Measurements from ENCODE around the gene PARN.

The PARN gene

DNA sequence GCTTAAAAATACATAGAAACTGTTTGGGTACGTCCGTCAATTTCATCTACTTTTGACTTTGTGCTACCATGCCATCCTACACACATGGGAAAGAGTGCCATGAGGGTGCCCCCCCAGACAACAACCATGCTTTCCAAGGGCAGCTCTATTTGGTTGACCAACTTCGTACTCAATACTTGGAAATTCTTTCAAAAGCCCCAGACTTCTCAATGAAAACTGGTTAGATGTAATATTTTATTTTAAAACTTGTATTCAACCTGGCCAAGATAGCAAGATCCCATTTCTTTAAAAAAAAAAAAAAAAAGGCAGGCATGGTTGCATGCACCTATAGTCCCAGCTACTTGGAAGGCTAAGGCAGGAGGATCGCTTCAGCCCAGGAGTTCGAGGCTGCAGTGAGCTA, 98.4 kb downstream of the PARN start:
- TF ChIP-seq, protein P1, sequence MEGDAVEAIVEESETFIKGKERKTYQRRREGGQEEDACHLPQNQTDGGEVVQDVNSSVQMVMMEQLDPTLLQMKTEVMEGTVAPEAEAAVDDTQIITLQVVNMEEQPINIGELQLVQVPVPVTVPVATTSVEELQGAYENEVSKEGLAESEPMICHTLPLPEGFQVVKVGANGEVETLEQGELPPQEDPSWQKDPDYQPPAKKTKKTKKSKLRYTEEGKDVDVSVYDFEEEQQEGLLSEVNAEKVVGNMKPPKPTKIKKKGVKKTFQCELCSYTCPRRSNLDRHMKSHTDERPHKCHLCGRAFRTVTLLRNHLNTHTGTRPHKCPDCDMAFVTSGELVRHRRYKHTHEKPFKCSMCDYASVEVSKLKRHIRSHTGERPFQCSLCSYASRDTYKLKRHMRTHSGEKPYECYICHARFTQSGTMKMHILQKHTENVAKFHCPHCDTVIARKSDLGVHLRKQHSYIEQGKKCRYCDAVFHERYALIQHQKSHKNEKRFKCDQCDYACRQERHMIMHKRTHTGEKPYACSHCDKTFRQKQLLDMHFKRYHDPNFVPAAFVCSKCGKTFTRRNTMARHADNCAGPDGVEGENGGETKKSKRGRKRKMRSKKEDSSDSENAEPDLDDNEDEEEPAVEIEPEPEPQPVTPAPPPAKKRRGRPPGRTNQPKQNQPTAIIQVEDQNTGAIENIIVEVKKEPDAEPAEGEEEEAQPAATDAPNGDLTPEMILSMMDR (conservative IDR thresholded peaks at IDR 0.05) = no peak
- H3K27ac ChIP-seq = no peak overlapping the region

DNA sequence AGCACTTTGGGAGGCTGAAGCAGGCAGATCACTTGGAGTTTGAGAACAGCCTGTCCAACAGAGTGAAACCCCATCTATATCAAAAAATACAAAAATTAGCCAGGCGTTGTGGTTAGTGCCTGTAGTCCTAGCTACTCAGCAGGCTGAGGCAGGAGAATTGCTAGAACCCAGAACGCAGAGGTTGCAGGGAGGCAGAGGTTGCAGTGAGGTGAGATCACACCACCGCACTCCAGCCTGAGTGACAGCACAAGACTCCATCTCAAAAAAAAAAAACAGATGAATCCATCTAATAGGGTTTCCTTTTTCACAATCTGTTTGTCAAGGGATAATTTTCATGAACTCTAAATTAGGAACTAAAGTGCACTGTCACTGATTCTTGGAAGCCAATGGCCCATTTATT, 99.0 kb downstream of the PARN start:
- TF ChIP-seq, protein P1 (conservative IDR thresholded peaks at IDR 0.05) = no peak
- H3K27ac ChIP-seq = no peak overlapping the region

GRCh38 chr16:14530046-14530445, 100.0 kb downstream of the PARN start:
- no peak overlapping the region for H3K27ac ChIP-seq
- TF ChIP-seq, protein P1 (conservative IDR thresholded peaks at IDR 0.05) = no peak

GRCh38 chr16:14529010-14529669, 100.9 kb downstream of the PARN start:
- TF ChIP-seq, protein P1 (conservative IDR thresholded peaks at IDR 0.05) = peak; percentile 73
- no peak overlapping the region; the same call in 1 of the 2 replicates for H3K27ac ChIP-seq

GRCh38 chr16:14528306-14528705, 101.8 kb downstream of the PARN start:
- no peak overlapping the region for H3K27ac ChIP-seq
- TF ChIP-seq, protein P1 (conservative IDR thresholded peaks at IDR 0.05) = no peak

GRCh38 chr16:14527411-14528044, 102.5 kb downstream of the PARN start:
- TF ChIP-seq, protein P1 (conservative IDR thresholded peaks at IDR 0.05) = no peak

GRCh38 chr16:14525596-14525995, 104.5 kb downstream of the PARN start:
- no peak overlapping the region for H3K27ac ChIP-seq
- TF ChIP-seq, protein P1 (conservative IDR thresholded peaks at IDR 0.05) = no peak

More at GRCh38 chr16:14527411-14528044, 102.5 kb downstream of the PARN start:
- H3K27ac ChIP-seq = no peak overlapping the region
